Mesothelial cell of epicardium (in vitro differentiated cells): ENCODE results near the gene ATP2C2. TPM values are rescaled to one million over a fixed set of nuclear protein-coding genes. Genes with fewer than 3 reads are reported as not detected.

Experiments used
- DNase-seq, 2 experiments: peaks; one replicate each; pipeline ENCODE4 v3.0.0; 2021; ENCODE audit warnings: low spot score in 2 of 2; ENCODE audit not compliant: unreplicated experiment in 2 of 2
- H3K27ac Mint-ChIP-seq: 2 replicates; pipeline ENCODE4 v1.8.0; 2021; ENCODE audit warnings: mixed read lengths
- H3K27me3 Mint-ChIP-seq: 2 replicates; pipeline ENCODE4 v1.8.0; 2021; ENCODE audit warnings: low read depth, mixed read lengths
- H3K36me3 Mint-ChIP-seq: 2 replicates; pipeline ENCODE4 v1.8.0; 2021; ENCODE audit warnings: mixed read lengths
- H3K4me1 Mint-ChIP-seq: 2 replicates; pipeline ENCODE4 v1.8.0; 2021; ENCODE audit warnings: mixed read lengths
- H3K4me3 Mint-ChIP-seq: 2 replicates; pipeline ENCODE4 v1.8.0; 2021; ENCODE audit warnings: mild to moderate bottlenecking, moderate library complexity, mixed read lengths
- H3K9me3 Mint-ChIP-seq: 2 replicates; pipeline ENCODE4 v1.8.0; 2021; ENCODE audit warnings: mixed read lengths
- CTCF ChIP-seq: fragments of 200-600 bp; sonication (generic); IDR thresholded peaks from one replicate; pipeline ENCODE4 v1.5.0; 2021; ENCODE audit warnings: antibody characterized with exemption; ENCODE audit not compliant: unreplicated experiment
- total RNA-seq: library from RNA; stranded (reverse); gene quantifications from 3 replicates; pipeline ENCODE4 v1.2.1, GENCODE V29; 2021

ATP2C2 gene
- total RNA-seq, 1 donor from 2014 or later = 47.7 TPM

- H3K4me1 Mint-ChIP-seq = peaks cover 3% of the 10 kb centered on the region
These were observed 118.4 kb downstream of the ATP2C2 start for GRCh38 chr16:84486551-84487235.

GRCh38 chr16:84487358-84487757 is 119.0 kb downstream of the ATP2C2 start:
- Mint-ChIP-seq H3K4me1 (peaks cover 3% of the 10 kb centered on the region), H3K4me3 (no peak overlapping the region), H3K36me3 (peaks cover 32% of the 10 kb centered on the region), H3K27ac (no peak overlapping the region), H3K9me3 (no peaks in the 10 kb centered on the region), H3K27me3 (no peaks in the 10 kb centered on the region)
- TF ChIP-seq CTCF = no peak
- peak in 1 of 2 experiments; percentile 20 for DNase-seq

More at GRCh38 chr16:84486551-84487235, 118.4 kb downstream of the ATP2C2 start:
- DNase-seq = peak in 1 of 2 experiments; percentile 37
- TF ChIP-seq CTCF = no peak
- Mint-ChIP-seq H3K27me3 (no peaks in the 10 kb centered on the region), H3K36me3 (peaks cover 29% of the 10 kb centered on the region), H3K4me3 (no peak overlapping the region), H3K27ac (no peak overlapping the region), H3K9me3 (no peaks in the 10 kb centered on the region)

GRCh38 chr16:84489131-84489530 is 120.8 kb downstream of the ATP2C2 start:
- DNase-seq = no peak
- no peak overlapping the region for H3K4me3 Mint-ChIP-seq
- peaks cover 8% of the 10 kb centered on the region for H3K9me3 Mint-ChIP-seq
- H3K27ac Mint-ChIP-seq = no peak overlapping the region
- TF ChIP-seq CTCF = no peak
- peaks cover 42% of the 10 kb centered on the region for H3K36me3 Mint-ChIP-seq
- peaks cover 3% of the 10 kb centered on the region for H3K4me1 Mint-ChIP-seq
- H3K27me3 Mint-ChIP-seq = no peaks in the 10 kb centered on the region

- DNase-seq = no peak
- H3K27me3 Mint-ChIP-seq = no peaks in the 10 kb centered on the region
- H3K36me3 Mint-ChIP-seq = peaks cover 65% of the 10 kb centered on the region
- no peaks in the 10 kb centered on the region for H3K4me1 Mint-ChIP-seq
- peaks cover 18% of the 10 kb centered on the region for H3K9me3 Mint-ChIP-seq
- no peak overlapping the region for H3K4me3 Mint-ChIP-seq
- TF ChIP-seq CTCF = no peak
- no peak overlapping the region for H3K27ac Mint-ChIP-seq
These were observed 127.2 kb downstream of the ATP2C2 start for GRCh38 chr16:84495506-84495905.

GRCh38 chr16:84496991-84497390 is 128.7 kb downstream of the ATP2C2 start:
- Mint-ChIP-seq H3K27ac (no peak overlapping the region), H3K27me3 (no peaks in the 10 kb centered on the region), H3K4me1 (peaks cover 5% of the 10 kb centered on the region), H3K9me3 (peaks cover 18% of the 10 kb centered on the region), H3K4me3 (no peak overlapping the region), H3K36me3 (peaks cover 57% of the 10 kb centered on the region)
- TF ChIP-seq CTCF = no peak
- DNase-seq = no peak
